ENCODE measurements around the gene UGT1A8.
"Not testable (repeated sequence)": the region's sequence is repeated elsewhere in the genome, so short reads cannot be mapped to it uniquely, and the experiment has no call there.

The UGT1A8 gene

DNA sequence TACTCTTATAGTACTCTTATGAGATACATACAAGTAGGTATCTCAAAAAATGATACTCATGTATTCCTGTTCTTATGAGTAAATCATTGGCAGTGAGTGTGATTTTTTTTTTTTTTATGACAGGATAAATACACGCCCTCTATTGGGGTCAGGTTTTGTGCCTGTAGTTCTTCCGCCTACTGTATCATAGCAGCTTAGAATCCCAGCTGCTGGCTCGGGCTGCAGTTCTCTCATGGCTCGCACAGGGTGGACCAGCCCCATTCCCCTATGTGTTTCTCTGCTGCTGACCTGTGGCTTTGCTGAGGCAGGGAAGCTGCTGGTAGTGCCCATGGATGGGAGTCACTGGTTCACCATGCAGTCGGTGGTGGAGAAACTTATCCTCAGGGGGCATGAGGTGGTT is at the start of gene UGT1A8:
TSS of gene UGT1A8 (plus strand) at position 158 of the 400 bp plus-strand sequence. CDS start at position 233, 75 bp downstream.
- H3K36me3 Mint-ChIP-seq, H3K9me3 Mint-ChIP-seq, H3K27ac Mint-ChIP-seq, H3K4me1 Mint-ChIP-seq, H3K4me3 Mint-ChIP-seq: not testable (repeated sequence)
- H3K27me3 Mint-ChIP-seq = peaks cover 28% of the 10 kb centered on the region

DNA sequence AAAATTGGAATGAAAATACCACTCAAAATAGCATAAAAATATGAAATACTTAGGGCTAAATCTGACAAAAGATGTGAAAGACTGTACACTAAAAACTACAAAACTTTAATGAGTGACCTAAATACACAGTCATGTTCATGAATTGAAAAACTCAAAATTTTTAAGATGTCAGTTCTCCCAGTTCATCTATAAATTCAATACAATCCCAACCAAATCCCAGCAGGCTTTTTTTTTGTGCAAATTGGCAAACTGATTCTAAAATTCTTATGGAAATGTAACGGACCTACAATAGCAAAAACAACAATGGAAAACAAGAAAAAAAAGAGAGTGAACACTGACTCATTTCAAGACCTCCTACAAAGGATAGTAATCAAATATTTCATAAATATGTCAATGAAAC is 46.4 kb upstream of the UGT1A8 start:
- Mint-ChIP-seq H3K9me3 (no peaks in the 10 kb centered on the region), H3K4me3 (no peak overlapping the region), H3K27me3 (no peaks in the 10 kb centered on the region), H3K36me3 (no peaks in the 10 kb centered on the region), H3K27ac (no peak overlapping the region), H3K4me1 (no peaks in the 10 kb centered on the region)

DNA sequence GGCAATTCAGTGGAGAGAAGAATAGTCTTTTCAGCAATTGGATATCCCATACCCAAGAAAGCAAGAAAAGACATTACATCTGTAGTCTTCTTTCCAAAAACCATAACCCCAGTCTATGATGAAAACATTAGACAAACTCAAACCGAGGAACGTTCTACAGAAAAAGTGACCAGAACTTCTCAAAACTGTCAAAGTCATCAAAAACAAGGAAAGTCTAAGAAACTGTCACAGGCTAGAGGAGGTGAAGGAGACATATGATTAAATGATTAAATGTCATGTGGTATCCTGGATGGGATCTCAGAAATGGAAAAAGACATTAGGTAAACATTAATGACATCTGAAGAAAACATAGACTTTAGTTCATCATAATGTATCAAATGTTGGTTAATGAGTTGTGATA is 46.0 kb upstream of the UGT1A8 start:
- Mint-ChIP-seq H3K4me3 (no peak overlapping the region), H3K27me3 (no peaks in the 10 kb centered on the region), H3K4me1 (no peaks in the 10 kb centered on the region), H3K36me3 (no peaks in the 10 kb centered on the region), H3K9me3 (no peaks in the 10 kb centered on the region), H3K27ac (no peak overlapping the region)

DNA sequence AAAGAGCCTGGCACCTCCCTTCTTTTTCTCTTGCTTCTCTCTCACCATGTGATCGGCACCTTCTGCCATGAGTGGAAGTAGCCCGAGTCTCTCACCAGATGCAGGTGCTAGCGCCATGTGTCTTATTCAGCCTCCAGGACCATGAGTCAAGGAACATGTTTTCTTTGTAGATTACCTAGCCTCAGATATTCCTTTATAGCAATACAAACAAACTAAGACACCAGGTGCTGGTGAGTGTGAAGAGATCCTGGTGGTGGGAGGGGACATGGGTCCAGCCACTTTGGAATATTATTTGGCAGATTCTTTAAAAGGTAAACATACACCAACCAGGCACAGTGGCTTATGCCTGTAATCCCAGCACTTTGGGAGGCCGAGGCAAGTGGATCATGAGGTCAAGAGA is 45.0 kb upstream of the UGT1A8 start:
- H3K36me3 Mint-ChIP-seq = no peaks in the 10 kb centered on the region
- no peaks in the 10 kb centered on the region for H3K9me3 Mint-ChIP-seq
- H3K27me3 Mint-ChIP-seq = no peaks in the 10 kb centered on the region
- H3K27ac Mint-ChIP-seq = no peak overlapping the region
- H3K4me3 Mint-ChIP-seq = no peak overlapping the region
- H3K4me1 Mint-ChIP-seq = no peaks in the 10 kb centered on the region

DNA sequence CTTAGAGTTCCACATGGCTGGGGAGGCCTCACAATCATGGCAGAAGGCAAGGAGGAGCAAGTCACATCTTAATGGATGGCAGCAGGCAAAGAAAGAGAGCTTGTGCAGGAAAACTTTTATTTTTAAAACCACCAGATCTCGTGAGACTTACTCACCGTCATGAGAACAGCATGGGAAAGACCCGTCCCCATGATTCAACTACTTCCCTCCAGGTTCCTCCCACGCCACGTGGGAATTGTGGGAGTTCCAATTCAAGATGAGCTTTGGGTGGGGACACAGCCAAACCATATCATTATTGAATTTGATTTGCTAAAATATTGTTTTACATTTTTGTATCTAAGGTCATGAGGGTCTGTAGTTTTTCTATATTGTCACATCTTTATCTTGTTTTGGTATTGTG is 40.1 kb upstream of the UGT1A8 start:
- H3K27ac Mint-ChIP-seq = not testable (repeated sequence)

DNA sequence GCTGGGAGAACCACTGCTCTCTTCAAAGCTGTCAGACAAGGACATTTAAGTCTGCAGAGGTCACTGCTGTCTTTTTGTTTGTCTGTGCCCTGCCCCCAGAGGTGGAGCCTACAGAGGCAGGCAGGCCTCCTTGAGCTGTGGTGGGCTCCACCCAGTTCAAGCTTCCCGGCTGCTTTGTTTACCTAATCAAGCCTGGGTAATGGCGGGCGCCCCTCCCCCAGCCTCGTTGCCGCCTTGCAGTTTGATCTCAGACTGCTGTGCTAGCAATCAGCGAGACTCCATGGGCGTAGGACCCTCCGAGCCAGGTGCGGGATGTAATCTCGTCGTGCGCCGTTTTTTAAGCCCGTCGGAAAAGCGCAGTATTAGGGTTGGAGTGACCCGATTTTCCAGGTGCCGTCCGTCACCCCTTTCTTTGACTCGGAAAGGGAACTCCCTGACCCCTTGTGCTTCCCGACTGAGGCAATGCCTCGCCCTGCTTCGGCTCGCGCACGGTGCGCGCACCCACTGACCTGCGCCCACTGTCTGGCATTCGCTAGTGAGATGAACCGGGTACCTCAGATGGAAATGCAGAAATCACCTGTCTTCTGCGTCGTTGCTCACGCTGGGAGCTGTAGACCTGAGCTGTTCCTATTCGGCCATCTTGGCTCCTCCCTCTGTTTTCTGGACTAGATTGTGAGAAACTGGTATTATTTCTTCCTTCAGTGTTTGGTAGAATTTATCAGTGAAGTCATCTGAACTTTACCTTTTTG is 34.0 kb upstream of the UGT1A8 start:
- not testable (repeated sequence) for H3K27me3 Mint-ChIP-seq, H3K4me1 Mint-ChIP-seq, H3K27ac Mint-ChIP-seq, H3K9me3 Mint-ChIP-seq, H3K36me3 Mint-ChIP-seq, H3K4me3 Mint-ChIP-seq

More for the DNA sequence above, 40.1 kb upstream of the UGT1A8 start:
- H3K36me3 Mint-ChIP-seq, H3K4me1 Mint-ChIP-seq, H3K4me3 Mint-ChIP-seq, H3K27me3 Mint-ChIP-seq, H3K9me3 Mint-ChIP-seq: not testable (repeated sequence)

DNA sequence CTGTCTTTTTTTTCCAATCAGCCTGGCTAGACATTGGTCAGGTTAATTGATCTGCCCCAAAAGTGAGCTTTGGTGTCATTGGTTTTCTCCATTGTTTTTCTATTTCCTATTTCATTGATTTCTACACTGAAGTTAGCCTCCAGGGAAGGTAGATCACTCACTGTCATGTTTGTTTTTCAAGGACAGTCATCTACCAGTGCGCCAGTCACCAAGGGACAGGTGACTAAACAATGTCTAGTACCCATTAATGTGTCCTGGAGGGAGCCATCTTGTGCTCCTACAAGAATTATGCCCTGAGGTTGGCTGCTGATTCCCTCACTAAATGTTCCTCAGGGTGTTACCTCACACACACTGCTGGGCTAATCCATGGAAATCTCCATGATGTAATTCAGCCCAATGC is 33.2 kb upstream of the UGT1A8 start:
- no peak overlapping the region for H3K27ac Mint-ChIP-seq
- peaks cover 3% of the 10 kb centered on the region for H3K36me3 Mint-ChIP-seq

DNA sequence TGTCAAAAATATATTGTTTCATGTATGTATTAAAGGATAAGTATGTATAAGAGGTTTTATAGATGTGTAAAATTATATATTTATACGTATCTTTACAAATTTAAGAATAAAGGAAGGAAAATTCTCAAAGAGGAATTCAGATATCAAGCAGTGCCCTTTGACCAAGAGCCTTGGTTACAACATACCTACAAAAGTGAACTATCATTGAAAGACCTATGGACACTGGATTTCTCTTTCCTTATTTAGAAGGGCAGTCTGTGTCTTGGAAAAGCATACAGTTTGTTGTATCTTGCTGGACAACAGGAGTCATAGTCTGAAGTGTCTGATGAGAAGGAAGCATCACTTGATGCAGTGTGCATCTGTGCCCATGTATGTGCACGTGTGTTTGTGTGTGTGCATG is 29.0 kb upstream of the UGT1A8 start:
- no peak overlapping the region for H3K4me3 Mint-ChIP-seq
- H3K27ac Mint-ChIP-seq = no peak overlapping the region
- H3K36me3 Mint-ChIP-seq = peaks cover 3% of the 10 kb centered on the region
- H3K27me3 Mint-ChIP-seq = peaks cover 14% of the 10 kb centered on the region
- no peaks in the 10 kb centered on the region for H3K4me1 Mint-ChIP-seq
- no peaks in the 10 kb centered on the region for H3K9me3 Mint-ChIP-seq

More for the DNA sequence above, 33.2 kb upstream of the UGT1A8 start:
- H3K4me1 Mint-ChIP-seq = no peaks in the 10 kb centered on the region
- no peaks in the 10 kb centered on the region for H3K9me3 Mint-ChIP-seq
- no peak overlapping the region for H3K4me3 Mint-ChIP-seq
- peaks cover 8% of the 10 kb centered on the region for H3K27me3 Mint-ChIP-seq

DNA sequence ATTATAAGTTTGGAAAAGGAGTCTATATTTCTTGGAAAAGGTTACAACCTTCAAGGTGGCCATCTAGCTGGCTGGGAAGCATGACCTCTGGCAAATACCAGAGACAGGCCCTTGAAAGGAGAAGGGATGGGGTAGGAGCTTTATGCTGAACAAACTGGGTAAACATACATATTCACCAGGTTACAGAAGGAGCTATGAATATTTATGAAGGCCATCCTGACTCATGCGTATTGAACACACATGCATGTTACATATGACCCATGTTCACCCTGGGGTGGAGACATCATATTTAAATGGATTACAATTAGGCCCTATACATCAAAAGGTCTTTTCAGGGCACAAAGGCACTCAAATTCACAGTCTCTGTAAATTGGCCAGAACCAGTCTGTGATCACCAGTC is 24.7 kb upstream of the UGT1A8 start:
- not testable (repeated sequence) for H3K27ac Mint-ChIP-seq

DNA sequence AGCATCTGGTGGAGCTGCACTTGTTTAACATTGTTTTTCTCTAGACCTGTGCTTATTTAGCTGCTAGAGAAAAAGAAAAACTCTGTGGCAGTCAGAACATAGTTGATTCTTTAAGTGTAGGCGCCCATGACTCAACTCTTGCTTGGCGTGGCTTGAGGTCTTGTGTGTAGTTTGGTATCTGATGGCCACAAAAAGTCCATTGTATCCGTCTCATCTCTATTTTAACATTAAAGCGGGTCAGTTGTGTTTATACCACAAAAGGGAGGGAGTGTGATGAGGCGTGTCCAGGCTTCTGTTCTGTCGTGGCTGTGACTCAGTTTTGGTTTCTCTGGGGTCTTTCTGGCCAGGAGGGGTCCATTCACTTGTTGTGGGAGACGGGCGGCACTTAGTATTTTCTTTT is 24.2 kb upstream of the UGT1A8 start:
- Mint-ChIP-seq H3K36me3 (no peaks in the 10 kb centered on the region), H3K27ac (no peak overlapping the region)

More for the DNA sequence above, 24.7 kb upstream of the UGT1A8 start:
- not testable (repeated sequence) for H3K9me3 Mint-ChIP-seq, H3K27me3 Mint-ChIP-seq, H3K4me1 Mint-ChIP-seq, H3K4me3 Mint-ChIP-seq, H3K36me3 Mint-ChIP-seq

DNA sequence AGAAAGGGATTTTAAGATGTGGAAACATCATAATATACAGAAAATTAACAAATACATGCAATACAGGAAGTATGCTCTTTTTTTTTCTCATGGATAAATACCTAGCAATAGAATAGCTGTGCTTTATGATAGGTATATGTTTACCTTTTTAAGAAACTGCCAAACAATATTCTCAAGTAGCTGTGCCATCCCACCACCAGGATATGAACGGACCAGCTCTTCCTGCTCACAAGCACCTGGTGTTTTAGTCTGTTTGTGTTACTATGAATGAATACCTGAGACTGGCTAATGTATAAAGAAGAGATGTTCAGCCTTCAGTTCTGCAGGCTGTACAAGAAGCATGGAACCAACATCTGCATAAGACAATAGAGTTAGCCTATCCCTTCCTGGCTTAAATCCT is 19.9 kb upstream of the UGT1A8 start:
- no peak overlapping the region for H3K27ac Mint-ChIP-seq
- no peaks in the 10 kb centered on the region for H3K9me3 Mint-ChIP-seq
- peaks cover 8% of the 10 kb centered on the region for H3K27me3 Mint-ChIP-seq
- H3K36me3 Mint-ChIP-seq = no peaks in the 10 kb centered on the region
- no peak overlapping the region for H3K4me3 Mint-ChIP-seq
- no peaks in the 10 kb centered on the region for H3K4me1 Mint-ChIP-seq

More for the DNA sequence above, 24.2 kb upstream of the UGT1A8 start:
- Mint-ChIP-seq H3K27me3 (peaks cover 6% of the 10 kb centered on the region), H3K4me1 (no peaks in the 10 kb centered on the region), H3K9me3 (no peaks in the 10 kb centered on the region), H3K4me3 (no peak overlapping the region)

DNA sequence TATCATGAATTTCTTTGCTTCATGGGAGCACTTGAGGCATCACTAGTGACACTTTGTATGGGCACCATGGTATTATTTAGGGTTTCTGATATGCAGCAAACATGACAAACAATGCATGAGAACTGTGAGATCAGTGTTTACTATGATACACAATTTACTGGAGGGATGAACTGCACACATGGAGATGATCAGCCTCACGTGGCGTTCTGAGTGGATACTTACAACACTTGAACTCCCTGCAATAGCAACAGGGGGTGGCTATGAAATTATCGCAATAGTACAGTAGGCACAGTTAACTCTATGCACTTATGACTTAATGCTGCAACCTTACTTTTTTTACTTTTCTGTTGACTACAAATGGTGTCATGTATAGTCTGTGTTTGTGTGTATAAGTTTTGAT is 18.5 kb upstream of the UGT1A8 start:
- Mint-ChIP-seq H3K27ac (no peak overlapping the region), H3K27me3 (peaks cover 8% of the 10 kb centered on the region), H3K4me3 (no peak overlapping the region), H3K4me1 (no peaks in the 10 kb centered on the region), H3K36me3 (no peaks in the 10 kb centered on the region), H3K9me3 (no peaks in the 10 kb centered on the region)

DNA sequence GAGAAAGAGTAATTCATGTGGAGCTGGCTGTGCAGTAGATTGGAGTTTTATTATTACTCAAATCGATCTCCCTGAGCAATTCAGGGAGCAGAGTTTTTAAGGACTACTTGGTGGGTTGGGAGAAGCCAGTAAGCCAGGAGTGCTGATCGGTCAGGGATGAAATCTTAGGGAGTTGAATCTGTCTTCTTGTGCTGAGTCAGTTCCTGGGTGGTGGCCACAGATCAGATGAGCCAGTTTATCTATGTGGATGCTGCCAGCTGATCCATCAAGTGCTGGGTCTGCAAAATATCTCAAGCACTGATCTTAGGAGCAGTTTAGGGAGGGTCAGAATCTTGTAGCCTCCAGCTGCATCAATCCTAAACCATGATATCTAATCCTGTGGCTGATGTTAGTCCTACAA is 17.0 kb upstream of the UGT1A8 start:
- Mint-ChIP-seq H3K4me3 (no peak overlapping the region), H3K27me3 (peaks cover 9% of the 10 kb centered on the region), H3K9me3 (no peaks in the 10 kb centered on the region), H3K4me1 (no peaks in the 10 kb centered on the region), H3K36me3 (no peaks in the 10 kb centered on the region), H3K27ac (no peak overlapping the region)

DNA sequence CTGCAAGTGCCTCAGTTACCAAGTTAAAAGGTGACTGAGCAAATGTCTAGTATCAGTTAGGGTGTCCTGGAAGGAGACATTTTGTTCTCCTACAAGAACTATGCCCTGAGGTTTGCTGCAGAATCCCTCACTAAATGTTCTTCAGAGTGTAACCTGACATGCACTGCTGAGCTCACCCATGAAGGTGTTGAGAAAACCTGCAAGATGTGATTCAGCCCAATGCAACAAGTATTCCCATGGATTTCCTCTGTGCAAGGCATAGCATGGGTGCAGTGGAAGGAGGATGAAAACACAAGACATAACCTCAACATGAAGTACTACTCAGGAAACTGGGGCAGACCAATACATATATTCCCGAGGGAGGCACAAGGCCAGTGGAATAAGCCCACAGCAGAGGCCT is 15.4 kb upstream of the UGT1A8 start:
- H3K36me3 Mint-ChIP-seq = no peaks in the 10 kb centered on the region
- peaks cover 9% of the 10 kb centered on the region for H3K27me3 Mint-ChIP-seq
- no peaks in the 10 kb centered on the region for H3K9me3 Mint-ChIP-seq
- H3K27ac Mint-ChIP-seq = no peak overlapping the region
- H3K4me3 Mint-ChIP-seq = no peak overlapping the region
- H3K4me1 Mint-ChIP-seq = no peaks in the 10 kb centered on the region

DNA sequence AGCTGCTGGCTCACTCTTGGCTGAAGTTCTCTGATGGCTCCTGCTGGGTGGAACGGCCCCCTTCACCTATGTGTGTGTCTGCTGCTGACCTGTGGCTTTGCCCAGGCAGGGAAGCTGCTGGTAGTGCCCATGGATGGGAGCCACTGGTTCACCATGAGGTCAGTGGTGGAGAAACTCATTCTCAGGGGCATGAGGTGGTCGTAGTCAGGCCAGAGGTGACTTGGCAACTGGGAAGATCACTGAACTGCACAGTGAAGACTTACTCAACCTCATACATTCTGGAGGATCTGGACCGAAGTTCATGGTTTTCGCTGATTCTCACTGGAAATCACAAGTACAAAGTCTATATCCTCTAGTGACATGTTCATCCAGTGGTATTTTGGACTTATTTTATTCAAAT is 13.9 kb upstream of the UGT1A8 start:
- no peak overlapping the region for H3K4me3 Mint-ChIP-seq
- no peaks in the 10 kb centered on the region for H3K36me3 Mint-ChIP-seq
- no peaks in the 10 kb centered on the region for H3K4me1 Mint-ChIP-seq
- peaks cover 9% of the 10 kb centered on the region for H3K27me3 Mint-ChIP-seq
- no peaks in the 10 kb centered on the region for H3K9me3 Mint-ChIP-seq
- H3K27ac Mint-ChIP-seq = no peak overlapping the region

DNA sequence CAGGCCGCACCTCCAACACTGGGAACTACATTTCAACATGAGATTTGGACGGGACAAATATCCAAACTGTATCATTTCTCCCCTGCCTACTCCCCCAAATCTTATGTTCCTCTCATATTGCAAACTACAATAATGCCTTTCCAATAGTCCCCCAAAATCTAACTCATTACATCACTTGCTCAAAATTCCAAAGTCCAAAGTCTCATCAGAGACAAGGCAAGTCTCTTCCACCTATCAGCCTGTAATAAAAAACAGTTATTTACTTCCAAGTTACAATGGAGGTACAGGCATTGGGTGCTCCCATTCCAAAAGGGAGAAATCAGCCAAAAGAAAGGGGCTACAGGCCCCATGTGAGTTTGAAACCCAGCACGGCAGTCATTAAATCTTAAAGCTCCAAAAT is 12.6 kb upstream of the UGT1A8 start:
- H3K36me3 Mint-ChIP-seq = no peaks in the 10 kb centered on the region
- H3K27ac Mint-ChIP-seq = no peak overlapping the region
- no peaks in the 10 kb centered on the region for H3K4me1 Mint-ChIP-seq
- no peaks in the 10 kb centered on the region for H3K9me3 Mint-ChIP-seq
- peaks cover 9% of the 10 kb centered on the region for H3K27me3 Mint-ChIP-seq
- no peak overlapping the region for H3K4me3 Mint-ChIP-seq

DNA sequence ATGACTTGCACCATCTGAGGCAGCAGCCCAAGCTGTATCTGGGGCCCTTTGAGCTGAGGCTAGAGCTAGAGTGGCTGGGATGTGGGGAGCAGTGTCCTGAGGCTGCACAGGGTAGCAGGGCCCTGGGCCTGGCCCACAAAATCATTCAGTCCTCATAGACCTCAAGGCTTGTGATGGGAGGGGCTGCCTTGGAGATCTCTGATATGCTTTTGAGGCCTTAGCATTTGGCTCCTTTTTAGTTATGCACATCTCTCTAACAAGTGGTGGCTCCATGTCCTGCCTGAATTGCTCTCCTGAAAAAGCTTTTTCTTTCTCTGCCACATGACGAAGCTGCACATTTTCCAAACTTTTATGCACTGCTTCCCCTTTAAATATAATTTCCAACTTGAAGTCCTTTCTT is 11.8 kb upstream of the UGT1A8 start:
- H3K4me1 Mint-ChIP-seq = no peaks in the 10 kb centered on the region
- H3K27ac Mint-ChIP-seq = no peak overlapping the region
- H3K4me3 Mint-ChIP-seq = no peak overlapping the region
- no peaks in the 10 kb centered on the region for H3K36me3 Mint-ChIP-seq
- H3K9me3 Mint-ChIP-seq = peaks cover under 1% of the 10 kb centered on the region
- peaks cover 10% of the 10 kb centered on the region for H3K27me3 Mint-ChIP-seq

Measured in activated naive CD4-positive, alpha-beta T cell treated with anti-CD3 and anti-CD28 coated beads, Interleukin-2, amount 50 U/mL, for 24 hours (primary cell).